HEK293T (cell line): ENCODE data around the gene POLD2.

Experiments used
- BHLHE40 ChIP-seq: fragments of 450-650 bp; IDR thresholded peaks from 2 replicates; pipeline ENCODE4 v1.6.1; 2016; ENCODE audit warnings: mild to moderate bottlenecking, moderate library complexity, borderline replicate concordance
- FOXA1 ChIP-seq: fragments of 450-650 bp; IDR thresholded peaks from 2 replicates; pipeline ENCODE4 v1.6.1; 2016; ENCODE audit warnings: mild to moderate bottlenecking
- SP1 ChIP-seq: fragments of 450-650 bp; IDR thresholded peaks from 2 replicates; pipeline ENCODE4 v1.6.1; 2017

- TF ChIP-seq FOXA1 (no peak), SP1 (no peak), BHLHE40 (no peak)
Observed at GRCh38 chr7:44106311-44107065, 16.9 kb downstream of the POLD2 start.
